Right atrium auricular region (tissue), 2 donors: ENCODE results near the gene BPI. TPM values are rescaled to one million over a fixed set of nuclear protein-coding genes. Genes with fewer than 3 reads are reported as not detected.

Experiments used
- DNase-seq: peaks from one replicate; pipeline ENCODE4 v3.0.0-alpha.2; 2019; ENCODE audit warnings: low spot score
- H3K27ac ChIP-seq, 2 donors: fragments of 200-600 bp; sonication (generic); 1 replicate in 1 of 2; 2 replicates in 1 of 2; pipeline ENCODE4 v1.5.1; 2016 to 2019
- H3K27me3 ChIP-seq, 2 donors: fragments of 200-600 bp; sonication (generic); one replicate each; pipeline versions ENCODE4 v1.5.1 to v1.6.0; 2017 to 2019
- H3K36me3 ChIP-seq: fragments of 200-600 bp; sonication (generic); one replicate; pipeline ENCODE4 v1.5.1; 2016
- H3K4me1 ChIP-seq, 2 donors: fragments of 200-600 bp; sonication (generic); one replicate each; pipeline versions ENCODE4 v1.5.1 to v1.6.0; 2017 to 2019
- H3K4me3 ChIP-seq, 2 donors: fragments of 200-600 bp; sonication (generic); 1 replicate in 1 of 2; 2 replicates in 1 of 2; pipeline ENCODE4 v1.5.1; 2017 to 2019; ENCODE audit warnings: mild to moderate bottlenecking in 1 of 2, moderate library complexity in 1 of 2
- H3K9me3 ChIP-seq, 2 donors: fragments of 200-600 bp; sonication (generic); one replicate each; pipeline ENCODE4 v1.5.1; 2019
- total RNA-seq, 2 donors: library from RNA; depleted of rRNA; stranded (reverse); fragments of >200 nt; gene quantifications; one replicate each; pipeline ENCODE4 v1.1.0, GENCODE V29; 2016
- TF ChIP-seq, protein P1 (sequence below), 2 donors: fragments of 200-600 bp; sonication (generic); IDR thresholded peaks; one replicate each; pipeline ENCODE4 v1.5.1; 2019; ENCODE audit warnings: antibody characterized with exemption in 2 of 2

BPI gene
- total RNA-seq, 2 donors from 2014 or later = not detected

GRCh38 chr20:38339997-38340396 is 36.0 kb downstream of the BPI start:
- no peaks in the 10 kb centered on the region for H3K36me3 ChIP-seq
- DNase-seq = no peak
- H3K9me3 ChIP-seq = peaks cover 0 to 7% of the 10 kb centered on the region in 2 donors
- no peaks in the 10 kb centered on the region for H3K4me1 ChIP-seq
- H3K27ac ChIP-seq = no peak overlapping the region
- no peaks in the 10 kb centered on the region for H3K27me3 ChIP-seq
- TF ChIP-seq, protein P1, sequence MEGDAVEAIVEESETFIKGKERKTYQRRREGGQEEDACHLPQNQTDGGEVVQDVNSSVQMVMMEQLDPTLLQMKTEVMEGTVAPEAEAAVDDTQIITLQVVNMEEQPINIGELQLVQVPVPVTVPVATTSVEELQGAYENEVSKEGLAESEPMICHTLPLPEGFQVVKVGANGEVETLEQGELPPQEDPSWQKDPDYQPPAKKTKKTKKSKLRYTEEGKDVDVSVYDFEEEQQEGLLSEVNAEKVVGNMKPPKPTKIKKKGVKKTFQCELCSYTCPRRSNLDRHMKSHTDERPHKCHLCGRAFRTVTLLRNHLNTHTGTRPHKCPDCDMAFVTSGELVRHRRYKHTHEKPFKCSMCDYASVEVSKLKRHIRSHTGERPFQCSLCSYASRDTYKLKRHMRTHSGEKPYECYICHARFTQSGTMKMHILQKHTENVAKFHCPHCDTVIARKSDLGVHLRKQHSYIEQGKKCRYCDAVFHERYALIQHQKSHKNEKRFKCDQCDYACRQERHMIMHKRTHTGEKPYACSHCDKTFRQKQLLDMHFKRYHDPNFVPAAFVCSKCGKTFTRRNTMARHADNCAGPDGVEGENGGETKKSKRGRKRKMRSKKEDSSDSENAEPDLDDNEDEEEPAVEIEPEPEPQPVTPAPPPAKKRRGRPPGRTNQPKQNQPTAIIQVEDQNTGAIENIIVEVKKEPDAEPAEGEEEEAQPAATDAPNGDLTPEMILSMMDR (IDR thresholded peaks at IDR 0.05) = no peak
- H3K4me3 ChIP-seq = no peak overlapping the region

DNA sequence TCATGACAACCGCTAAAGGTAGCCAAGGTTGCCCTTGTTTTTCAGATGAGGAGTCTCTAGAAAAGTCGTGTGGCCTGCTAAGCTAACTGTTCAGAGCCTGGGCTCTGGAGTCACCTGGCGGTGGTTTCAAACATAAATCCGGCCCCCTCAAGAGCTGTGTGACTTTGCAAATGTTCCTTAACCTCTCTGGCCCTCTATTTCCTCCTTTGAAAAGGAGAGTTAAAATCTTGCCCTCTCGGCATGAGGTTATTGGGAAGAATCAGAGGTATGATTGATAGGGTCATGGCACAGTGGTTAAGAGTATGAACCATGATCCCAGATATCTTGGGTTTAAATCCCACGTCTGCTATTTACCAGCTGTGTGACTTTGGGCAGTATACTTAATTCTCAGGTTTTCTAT is 36.7 kb downstream of the BPI start:
- Histone ChIP-seq H3K36me3 (no peaks in the 10 kb centered on the region), H3K27ac (no peak overlapping the region), H3K27me3 (no peaks in the 10 kb centered on the region), H3K9me3 (peaks cover 0 to 7% of the 10 kb centered on the region in 2 donors), H3K4me3 (no peak overlapping the region), H3K4me1 (no peaks in the 10 kb centered on the region)
- TF ChIP-seq, protein P1 (IDR thresholded peaks at IDR 0.05) = no peak
- DNase-seq = no peak

DNA sequence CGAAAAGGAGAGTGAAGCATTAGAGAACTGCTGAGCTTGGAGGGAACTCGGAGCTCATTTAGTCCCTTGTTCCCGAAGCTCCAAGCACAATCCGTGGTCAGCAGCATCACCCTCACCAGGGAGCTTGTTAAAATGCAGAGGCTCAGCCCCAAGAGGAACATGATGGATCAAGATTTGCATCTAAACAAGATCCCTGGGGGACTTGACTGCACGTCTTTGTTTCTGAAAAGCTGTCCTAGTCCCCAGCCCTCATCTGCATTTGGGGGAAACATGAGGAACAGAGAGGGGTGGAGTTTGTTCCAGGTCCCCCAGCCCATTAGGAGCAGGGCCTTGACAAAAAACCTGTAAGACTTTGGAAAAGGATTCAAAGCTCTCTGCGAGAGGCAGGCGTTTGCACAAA is 38.3 kb downstream of the BPI start:
- H3K27ac ChIP-seq = no peak overlapping the region
- H3K4me1 ChIP-seq = no peaks in the 10 kb centered on the region
- peaks cover 0 to 7% of the 10 kb centered on the region in 2 donors for H3K9me3 ChIP-seq
- no peaks in the 10 kb centered on the region for H3K27me3 ChIP-seq
- no peak for DNase-seq
- H3K36me3 ChIP-seq = no peaks in the 10 kb centered on the region
- TF ChIP-seq, protein P1 (IDR thresholded peaks at IDR 0.05) = no peak
- no peak overlapping the region for H3K4me3 ChIP-seq

- Histone ChIP-seq H3K27ac (no peak overlapping the region), H3K9me3 (peaks cover 0 to 4% of the 10 kb centered on the region in 2 donors), H3K4me1 (no peaks in the 10 kb centered on the region), H3K4me3 (no peak overlapping the region), H3K36me3 (no peaks in the 10 kb centered on the region), H3K27me3 (no peaks in the 10 kb centered on the region)
- DNase-seq = no peak
- TF ChIP-seq, protein P1 (IDR thresholded peaks at IDR 0.05) = no peak
These were observed 38.9 kb downstream of the BPI start for GRCh38 chr20:38342713-38343310.

DNA sequence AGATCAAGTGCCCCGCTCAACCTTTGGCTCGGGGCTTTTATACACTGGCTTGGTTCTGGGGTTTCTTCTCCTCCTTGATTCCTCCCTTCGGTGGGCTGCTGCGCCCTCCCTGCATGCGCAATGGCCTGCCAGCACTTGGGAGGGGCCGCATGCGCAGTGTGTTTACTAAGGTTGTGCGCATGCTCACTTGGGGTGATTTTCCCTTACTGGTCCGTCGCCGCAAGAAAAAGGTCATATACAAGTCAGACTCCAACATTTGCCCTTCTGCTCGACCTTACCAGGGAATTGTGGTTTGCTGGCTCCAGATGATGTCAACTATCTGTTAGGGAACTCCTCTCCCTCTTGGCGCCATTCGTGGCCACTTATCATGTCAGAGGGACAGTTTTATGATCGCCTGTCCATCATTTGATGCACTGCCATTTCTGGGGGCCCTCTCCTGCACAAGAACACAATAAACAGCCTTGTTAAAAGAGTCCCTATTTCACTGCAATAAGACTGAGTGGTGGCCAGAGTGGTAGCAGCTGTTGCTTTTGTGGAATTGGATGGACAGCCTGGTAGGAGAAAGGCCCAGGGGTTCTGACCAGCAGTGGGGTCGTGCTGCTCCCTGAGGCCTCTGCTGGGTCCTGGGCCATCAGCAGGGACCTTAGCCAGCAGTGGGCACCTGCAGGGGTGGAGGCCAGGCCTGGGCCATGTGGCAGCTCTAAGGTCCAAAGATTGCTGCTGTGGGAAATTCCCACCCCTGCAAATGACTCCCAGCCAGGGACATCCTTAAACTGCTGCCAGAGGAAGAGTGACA is 39.6 kb downstream of the BPI start:
- TF ChIP-seq, protein P1 (IDR thresholded peaks at IDR 0.05) = no peak
- Histone ChIP-seq H3K27me3 (no peaks in the 10 kb centered on the region), H3K27ac (no peak overlapping the region), H3K36me3 (no peaks in the 10 kb centered on the region), H3K4me1 (no peaks in the 10 kb centered on the region), H3K9me3 (no peaks in the 10 kb centered on the region), H3K4me3 (no peak overlapping the region)
- DNase-seq = no peak
